Kidney (tissue), 14 donors: ENCODE measurements around the gene GRIA1. TPM values are rescaled to one million over a fixed set of nuclear protein-coding genes. Genes with fewer than 3 reads are reported as not detected.

Experiments
- DNase-seq, 5 donors: peaks; one replicate each; pipeline ENCODE4 v3.0.0-alpha.2; 2013 to 2020
- FAIRE-seq: peaks from 2 replicates; lab custom pipeline; 2012; peaks lifted over from hg19 to GRCh38; lab: Jason Lieb, UNC
- H3K27ac ChIP-seq, 2 donors: one replicate each; pipeline ENCODE4 v1.7.0; 2013; ENCODE audit warnings: low read depth in 2 of 2, low read length in 2 of 2, inconsistent platforms in 1 of 2
- H3K27me3 ChIP-seq: one replicate; pipeline ENCODE4 v1.7.1; 2013; ENCODE audit warnings: low read length, inconsistent platforms; ENCODE audit not compliant: control insufficient read depth, insufficient read depth
- H3K36me3 ChIP-seq, 3 donors: one replicate each; pipeline versions ENCODE4 v1.7.0 to v1.7.1; 2013; ENCODE audit warnings: low read length in 3 of 3, control low read depth in 1 of 3, inconsistent platforms in 1 of 3; ENCODE audit not compliant: insufficient read depth in 3 of 3, control insufficient read depth in 2 of 3
- H3K4me1 ChIP-seq, 3 donors: one replicate each; pipeline versions ENCODE4 v1.7.0 to v1.7.1; 2013; ENCODE audit warnings: low read length in 3 of 3, inconsistent platforms in 1 of 3, low read depth in 1 of 3; ENCODE audit not compliant: control insufficient read depth in 2 of 3, insufficient read depth in 2 of 3
- H3K4me3 ChIP-seq, 3 donors: one replicate each; pipeline versions ENCODE4 v1.7.0 to v1.8.1; 2013; ENCODE audit warnings: low read length in 3 of 3, control low read depth in 1 of 3, inconsistent platforms in 1 of 3
- H3K9ac ChIP-seq, 3 donors: one replicate each; pipeline versions ENCODE4 v1.7.0 to v1.7.1; 2013; ENCODE audit warnings: low read length in 3 of 3, control low read depth in 1 of 3, inconsistent platforms in 1 of 3
- H3K9me3 ChIP-seq, 3 donors: one replicate each; pipeline versions ENCODE4 v1.7.0 to v1.7.1; 2013; ENCODE audit warnings: low read length in 3 of 3, control low read depth in 1 of 3, inconsistent platforms in 1 of 3; ENCODE audit not compliant: control insufficient read depth in 2 of 3, insufficient read depth in 1 of 3
- CTCF ChIP-seq: IDR thresholded peaks from 3 replicates; pipeline ENCODE4 v1.5.1; 2012; ENCODE audit warnings: mild to moderate bottlenecking, moderate library complexity, borderline replicate concordance; ENCODE audit not compliant: insufficient read depth; ENCODE audit errors: extremely low read depth
- intact Hi-C: fragments of 100-400 bp; cut with DNase I; formaldehyde crosslinking; loops from one replicate; pipeline ENCODE4 v1.11.1; 2022
- polyA plus RNA-seq: library from polyadenylated mRNA; stranded (reverse); fragments of 350-450 nt; fragmentation: Illumina TruSeq; extraction: RNeasy Lipid Tissue Mini Kit (QIAGEN cat#74804); gene quantifications from one replicate; pipeline ENCODE4 v1.2.3, GENCODE V29; 2014; ENCODE audit warnings: low read depth, low replicate concordance; ENCODE audit not compliant: insufficient read depth
- total RNA-seq: library from RNA; stranded (reverse); fragmentation: NEBNext Ultra II Directional; extraction: Animal tissue kit (Norgen Biotek cat#: 25700); gene quantifications from one replicate; pipeline ENCODE4 v1.2.1, GENCODE V29; 2021
- donor health status: control.
- donor health status: control.
- donor health status: control.
- donor health status: control.
- donor health status: control.
- donor health status: DM: yes; HTN: yes; CAD: no.
- donor health status: Normal renal cell carcinoma (clear cell type).

Gene GRIA1
- total and polyA plus RNA-seq, 2 donors from 2014 or later = 0.50 TPM; not detected in 1

GRCh38 chr5:153793699-153794098, 303.2 kb downstream of the GRIA1 start:
- no peak for TF ChIP-seq CTCF
- DNase-seq = no peak
- Histone ChIP-seq H3K4me1 (no peaks in the 10 kb centered on the region), H3K27me3 (no peaks in the 10 kb centered on the region), H3K9me3 (no peaks in the 10 kb centered on the region), H3K9ac (no peak overlapping the region), H3K36me3 (no peaks in the 10 kb centered on the region), H3K27ac (no peak overlapping the region), H3K4me3 (no peak overlapping the region)
- no peak for FAIRE-seq
- intact Hi-C loops = no loop called here

GRCh38 chr5:153794327-153794726, 303.9 kb downstream of the GRIA1 start:
- DNase-seq (no peak), FAIRE-seq (no peak)
- Histone ChIP-seq H3K27ac (no peak overlapping the region), H3K4me3 (no peak overlapping the region), H3K36me3 (no peaks in the 10 kb centered on the region), H3K27me3 (no peaks in the 10 kb centered on the region), H3K4me1 (no peaks in the 10 kb centered on the region), H3K9me3 (no peaks in the 10 kb centered on the region), H3K9ac (no peak overlapping the region)
- intact Hi-C loops = no loop called here
- TF ChIP-seq CTCF = no peak

GRCh38 chr5:153796527-153796926, 306.1 kb downstream of the GRIA1 start:
- TF ChIP-seq CTCF = no peak
- H3K4me3 ChIP-seq = no peak overlapping the region
- H3K9me3 ChIP-seq = no peaks in the 10 kb centered on the region
- intact Hi-C loops = no loop called here
- no peak overlapping the region for H3K27ac ChIP-seq
- no peaks in the 10 kb centered on the region for H3K4me1 ChIP-seq
- H3K36me3 ChIP-seq = no peaks in the 10 kb centered on the region
- DNase-seq = no peak
- no peaks in the 10 kb centered on the region for H3K27me3 ChIP-seq
- no peak for FAIRE-seq
- no peak overlapping the region for H3K9ac ChIP-seq

GRCh38 chr5:153797484-153797883, 307.0 kb downstream of the GRIA1 start:
- no peaks in the 10 kb centered on the region for H3K36me3 ChIP-seq
- intact Hi-C loops = no loop called here
- no peaks in the 10 kb centered on the region for H3K9me3 ChIP-seq
- DNase-seq (no peak), FAIRE-seq (no peak)
- H3K9ac ChIP-seq = no peak overlapping the region
- TF ChIP-seq CTCF = no peak
- no peaks in the 10 kb centered on the region for H3K4me1 ChIP-seq
- H3K4me3 ChIP-seq = no peak overlapping the region
- H3K27me3 ChIP-seq = no peaks in the 10 kb centered on the region
- no peak overlapping the region for H3K27ac ChIP-seq
